ENCODE results near the gene SHROOM2.

Gene SHROOM2

GRCh38 chrX:9913146-9913433 is 126.9 kb downstream of the SHROOM2 start:
- TF ChIP-seq CEBPB (IDR thresholded peaks at IDR 0.05) (no peak), NFIC (IDR thresholded peaks at IDR 0.05) (no peak), RAD21 (IDR thresholded peaks at IDR 0.05; ENCODE audit: low read depth) (no peak), TEAD4 (IDR thresholded peaks at IDR 0.05) (no peak), YY1 (IDR thresholded peaks at IDR 0.05; ENCODE audit: low read depth) (no peak), USF1 (IDR thresholded peaks at IDR 0.05) (no peak), MAX (IDR thresholded peaks at IDR 0.05) (no peak), FOXM1 (IDR thresholded peaks at IDR 0.05; ENCODE audit: borderline replicate concordance, low read depth) (no peak), TAF1 (IDR thresholded peaks at IDR 0.05; ENCODE audit: low read depth) (no peak), EGR1 (IDR thresholded peaks at IDR 0.05) (no peak), EP300 (IDR thresholded peaks at IDR 0.05; ENCODE audit: borderline replicate concordance) (no peak), TCF12 (IDR thresholded peaks at IDR 0.05; ENCODE audit: low read depth) (no peak), CREB1 (IDR thresholded peaks at IDR 0.05; ENCODE audit: low read depth) (no peak), ZBTB7A (IDR thresholded peaks at IDR 0.05; ENCODE audit: low read depth) (no peak)
- TF ChIP-seq, protein P1, sequence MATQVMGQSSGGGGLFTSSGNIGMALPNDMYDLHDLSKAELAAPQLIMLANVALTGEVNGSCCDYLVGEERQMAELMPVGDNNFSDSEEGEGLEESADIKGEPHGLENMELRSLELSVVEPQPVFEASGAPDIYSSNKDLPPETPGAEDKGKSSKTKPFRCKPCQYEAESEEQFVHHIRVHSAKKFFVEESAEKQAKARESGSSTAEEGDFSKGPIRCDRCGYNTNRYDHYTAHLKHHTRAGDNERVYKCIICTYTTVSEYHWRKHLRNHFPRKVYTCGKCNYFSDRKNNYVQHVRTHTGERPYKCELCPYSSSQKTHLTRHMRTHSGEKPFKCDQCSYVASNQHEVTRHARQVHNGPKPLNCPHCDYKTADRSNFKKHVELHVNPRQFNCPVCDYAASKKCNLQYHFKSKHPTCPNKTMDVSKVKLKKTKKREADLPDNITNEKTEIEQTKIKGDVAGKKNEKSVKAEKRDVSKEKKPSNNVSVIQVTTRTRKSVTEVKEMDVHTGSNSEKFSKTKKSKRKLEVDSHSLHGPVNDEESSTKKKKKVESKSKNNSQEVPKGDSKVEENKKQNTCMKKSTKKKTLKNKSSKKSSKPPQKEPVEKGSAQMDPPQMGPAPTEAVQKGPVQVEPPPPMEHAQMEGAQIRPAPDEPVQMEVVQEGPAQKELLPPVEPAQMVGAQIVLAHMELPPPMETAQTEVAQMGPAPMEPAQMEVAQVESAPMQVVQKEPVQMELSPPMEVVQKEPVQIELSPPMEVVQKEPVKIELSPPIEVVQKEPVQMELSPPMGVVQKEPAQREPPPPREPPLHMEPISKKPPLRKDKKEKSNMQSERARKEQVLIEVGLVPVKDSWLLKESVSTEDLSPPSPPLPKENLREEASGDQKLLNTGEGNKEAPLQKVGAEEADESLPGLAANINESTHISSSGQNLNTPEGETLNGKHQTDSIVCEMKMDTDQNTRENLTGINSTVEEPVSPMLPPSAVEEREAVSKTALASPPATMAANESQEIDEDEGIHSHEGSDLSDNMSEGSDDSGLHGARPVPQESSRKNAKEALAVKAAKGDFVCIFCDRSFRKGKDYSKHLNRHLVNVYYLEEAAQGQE (IDR thresholded peaks at IDR 0.05; ENCODE audit: low read depth), result no peak

GRCh38 chrX:9917861-9918260 is 131.6 kb downstream of the SHROOM2 start:
- no peak for TF ChIP-seq YY1 (IDR thresholded peaks at IDR 0.05; ENCODE audit: low read depth)
- no peak for TF ChIP-seq TCF12 (IDR thresholded peaks at IDR 0.05; ENCODE audit: low read depth)
- no peak for TF ChIP-seq TEAD4 (IDR thresholded peaks at IDR 0.05)
- TF ChIP-seq NFIC (IDR thresholded peaks at IDR 0.05), result no peak
- TF ChIP-seq MAX (IDR thresholded peaks at IDR 0.05), result no peak
- no peak for TF ChIP-seq EGR1 (IDR thresholded peaks at IDR 0.05)
- TF ChIP-seq, protein P1 (IDR thresholded peaks at IDR 0.05; ENCODE audit: low read depth), result no peak
- TF ChIP-seq TAF1 (IDR thresholded peaks at IDR 0.05; ENCODE audit: low read depth), result no peak
- TF ChIP-seq CEBPB (IDR thresholded peaks at IDR 0.05), result no peak
- no peak for TF ChIP-seq EP300 (IDR thresholded peaks at IDR 0.05; ENCODE audit: borderline replicate concordance)
- TF ChIP-seq ZBTB7A (IDR thresholded peaks at IDR 0.05; ENCODE audit: low read depth), result no peak
- no peak for TF ChIP-seq USF1 (IDR thresholded peaks at IDR 0.05)
- no peak for TF ChIP-seq RAD21 (IDR thresholded peaks at IDR 0.05; ENCODE audit: low read depth)
- no peak for TF ChIP-seq CREB1 (IDR thresholded peaks at IDR 0.05; ENCODE audit: low read depth)
- TF ChIP-seq FOXM1 (IDR thresholded peaks at IDR 0.05; ENCODE audit: borderline replicate concordance, low read depth), result no peak

- TF ChIP-seq FOXM1 (IDR thresholded peaks at IDR 0.05; ENCODE audit: borderline replicate concordance, low read depth) (no peak), CEBPB (IDR thresholded peaks at IDR 0.05) (no peak), EGR1 (IDR thresholded peaks at IDR 0.05) (no peak), CREB1 (IDR thresholded peaks at IDR 0.05; ENCODE audit: low read depth) (no peak), MAX (IDR thresholded peaks at IDR 0.05) (no peak), NFIC (IDR thresholded peaks at IDR 0.05) (no peak), YY1 (IDR thresholded peaks at IDR 0.05; ENCODE audit: low read depth) (no peak), ZBTB7A (IDR thresholded peaks at IDR 0.05; ENCODE audit: low read depth) (no peak), TAF1 (IDR thresholded peaks at IDR 0.05; ENCODE audit: low read depth) (no peak), RAD21 (IDR thresholded peaks at IDR 0.05; ENCODE audit: low read depth) (no peak), TCF12 (IDR thresholded peaks at IDR 0.05; ENCODE audit: low read depth) (no peak), EP300 (IDR thresholded peaks at IDR 0.05; ENCODE audit: borderline replicate concordance) (no peak), USF1 (IDR thresholded peaks at IDR 0.05) (no peak), TEAD4 (IDR thresholded peaks at IDR 0.05) (no peak)
- TF ChIP-seq, protein P1 (IDR thresholded peaks at IDR 0.05; ENCODE audit: low read depth), result no peak
These were observed 133.5 kb downstream of the SHROOM2 start for GRCh38 chrX:9919632-9920172.
